ENCODE measurements around the gene CCDC88A. TPM values are rescaled to one million over a fixed set of nuclear protein-coding genes. Genes with fewer than 3 reads are reported as not detected.
"Not testable (repeated sequence)": the region's sequence is repeated elsewhere in the genome, so short reads cannot be mapped to it uniquely, and the experiment has no call there.

The CCDC88A gene
- total RNA-seq, 1 donor from 2014 or later, result 86.1 TPM

- Histone ChIP-seq H3K4me3 (peak within 1 kb of the TSS; percentile 86), H3K9me3 (no peaks in the 10 kb centered on the region), H3K27ac (peak within 1 kb of the TSS; percentile 90), H3K4me1 (peaks cover 7% of the 10 kb centered on the region), H3K36me3 (peaks cover 13% of the 10 kb centered on the region), H3K27me3 (no peaks in the 10 kb centered on the region)
- peak; percentile 98 for DNase-seq
- ATAC-seq, result peak; percentile 100
- TF ChIP-seq CTCF (IDR thresholded peaks at IDR 0.05), result no peak
- intact Hi-C loops (cut with DNase I), result no loop called here
These were observed 150.6 kb downstream of the CCDC88A start, which contains the start of gene MTIF2 for GRCh38 chr2:55268907-55269644. MTIF2 (minus strand) TSS chr2:55269231; CDS start chr2:55263858, 5,373 bp downstream.

- peak overlapping the region; percentile 86 for H3K4me3 ChIP-seq
- ATAC-seq, result no peak
- H3K27me3 ChIP-seq, result no peaks in the 10 kb centered on the region
- H3K36me3 ChIP-seq, result peaks cover 20% of the 10 kb centered on the region
- H3K4me1 ChIP-seq, result peaks cover 7% of the 10 kb centered on the region
- intact Hi-C loops (cut with DNase I), result no loop called here
- no peak for TF ChIP-seq CTCF (IDR thresholded peaks at IDR 0.05)
- DNase-seq, result no peak
- H3K27ac ChIP-seq, result peak overlapping the region; percentile 90
- no peaks in the 10 kb centered on the region for H3K9me3 ChIP-seq
These were observed 151.3 kb downstream of the CCDC88A start for GRCh38 chr2:55268288-55268906.

GRCh38 chr2:55259586-55259985, 160.1 kb downstream of the CCDC88A start:
- H3K4me3 ChIP-seq; H3K4me1 ChIP-seq; H3K27me3 ChIP-seq; DNase-seq; H3K9me3 ChIP-seq; intact Hi-C loops (cut with DNase I); ATAC-seq; H3K27ac ChIP-seq: not testable (repeated sequence)
- peaks cover 95% of the 10 kb centered on the region for H3K36me3 ChIP-seq

- no peaks in the 10 kb centered on the region for H3K4me1 ChIP-seq
- peaks cover 86% of the 10 kb centered on the region for H3K36me3 ChIP-seq
- H3K27me3 ChIP-seq, result no peaks in the 10 kb centered on the region
- no peak for ATAC-seq
- TF ChIP-seq CTCF (IDR thresholded peaks at IDR 0.05), result no peak
- intact Hi-C loops (cut with DNase I), result no loop called here
- no peak overlapping the region for H3K4me3 ChIP-seq
- no peak overlapping the region for H3K27ac ChIP-seq
- no peaks in the 10 kb centered on the region for H3K9me3 ChIP-seq
- no peak for DNase-seq
These were observed 166.8 kb downstream of the CCDC88A start for GRCh38 chr2:55252832-55253231.

- intact Hi-C loops (cut with DNase I), result no loop called here
- Histone ChIP-seq H3K36me3 (peaks cover 84% of the 10 kb centered on the region), H3K27me3 (no peaks in the 10 kb centered on the region), H3K4me3 (no peak overlapping the region), H3K27ac (no peak overlapping the region), H3K4me1 (no peaks in the 10 kb centered on the region), H3K9me3 (no peaks in the 10 kb centered on the region)
- ATAC-seq, result no peak
- DNase-seq, result no peak
- no peak for TF ChIP-seq CTCF (IDR thresholded peaks at IDR 0.05)
These were observed 172.6 kb downstream of the CCDC88A start for GRCh38 chr2:55247025-55247424.

- Histone ChIP-seq H3K4me1 (no peaks in the 10 kb centered on the region), H3K9me3 (no peaks in the 10 kb centered on the region), H3K27ac (no peak overlapping the region), H3K36me3 (peaks cover 68% of the 10 kb centered on the region), H3K4me3 (no peak overlapping the region), H3K27me3 (no peaks in the 10 kb centered on the region)
- no peak for DNase-seq
- intact Hi-C loops (cut with DNase I), result no loop called here
- ATAC-seq, result no peak
- TF ChIP-seq CTCF (IDR thresholded peaks at IDR 0.05), result no peak
These were observed 174.2 kb downstream of the CCDC88A start for GRCh38 chr2:55245411-55245810.
